ENCODE measurements around the gene SLC34A3.
A peak's percentile ranks its signal among the peaks of the same experiment; 100 is the strongest.

Gene SLC34A3

DNA sequence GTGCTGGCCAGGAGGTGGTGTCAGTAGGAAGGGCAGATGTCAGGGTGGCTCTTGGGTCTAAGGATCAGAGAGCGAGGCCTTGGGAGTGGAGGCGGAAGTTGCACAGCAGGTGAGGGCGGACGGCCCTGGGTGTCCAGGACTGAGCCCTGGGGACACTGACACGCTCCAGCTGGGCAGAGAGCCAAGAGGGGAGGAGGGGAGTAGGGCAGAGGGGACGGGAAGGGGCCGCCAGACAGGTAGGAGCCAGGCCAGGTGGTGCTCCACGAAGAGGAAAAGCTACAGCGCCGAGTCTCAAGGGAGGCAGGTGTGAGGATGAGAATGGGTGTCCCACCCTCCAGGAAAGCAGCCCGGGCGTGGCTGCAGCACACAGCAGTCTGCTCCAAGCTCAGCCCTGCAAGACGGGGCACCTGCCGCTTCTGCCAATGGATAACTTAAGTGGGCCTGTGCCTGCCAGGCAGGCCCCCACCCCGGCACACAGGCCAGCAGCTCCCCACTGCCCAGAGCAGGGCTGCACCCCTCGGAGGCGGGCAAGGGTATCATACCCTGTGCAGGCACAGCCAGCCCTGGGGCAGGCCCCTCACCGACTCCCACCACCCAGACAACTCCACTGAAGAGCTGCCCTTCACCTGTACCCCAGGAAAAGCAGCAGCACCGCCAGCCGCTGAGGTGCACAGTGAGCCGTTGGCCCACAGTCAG lies 35.0 kb upstream of the SLC34A3 start:
- DNase-seq (ENCODE audit: low read depth, low spot score) = no peak

- no peak for DNase-seq (ENCODE audit: low read depth, low spot score)
These were observed 32.4 kb upstream of the SLC34A3 start for GRCh38 chr9:137198051-137198901.

GRCh38 chr9:137198902-137199283 lies 31.8 kb upstream of the SLC34A3 start:
- no peak for DNase-seq (ENCODE audit: low read depth, low spot score)

DNA sequence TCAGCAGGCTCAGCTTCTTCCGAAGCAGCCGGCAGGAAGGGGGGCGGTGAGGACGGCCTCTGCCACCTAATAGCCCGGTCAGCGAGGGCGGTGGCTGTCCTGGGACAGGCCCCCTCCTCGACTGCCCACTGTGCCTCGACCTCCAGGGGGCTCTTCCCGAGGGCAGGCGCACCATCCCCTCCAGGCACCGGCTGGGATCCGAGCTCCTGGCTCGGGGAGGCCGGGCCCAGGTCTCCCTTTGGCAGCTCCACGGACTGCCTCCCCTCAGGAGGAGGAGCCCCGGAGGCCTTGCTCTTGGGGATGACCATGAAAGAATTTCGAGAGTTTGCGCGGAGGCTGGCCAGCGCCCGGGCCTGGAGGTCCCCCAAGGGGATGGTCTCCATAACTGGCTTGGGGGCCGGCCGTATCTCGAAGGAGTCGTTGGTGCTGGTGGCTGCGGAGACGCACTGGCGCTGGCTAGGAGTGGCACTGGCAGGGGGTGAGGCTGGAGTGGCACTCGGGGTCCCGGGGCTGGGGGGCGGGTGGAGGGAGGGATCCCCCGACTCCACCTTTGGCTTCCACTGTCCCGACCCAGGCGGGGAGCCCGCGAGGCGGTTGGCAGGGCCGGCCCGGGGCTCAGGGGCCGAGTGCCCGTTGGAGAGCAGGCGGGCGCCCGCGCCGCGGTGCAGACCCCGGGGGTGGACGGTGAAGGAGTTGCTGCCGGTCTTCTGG lies 31.1 kb upstream of the SLC34A3 start:
- DNase-seq (ENCODE audit: low read depth, low spot score) = no peak

GRCh38 chr9:137200311-137201204 lies 30.1 kb upstream of the SLC34A3 start, which contains the start of gene TPRN:
TPRN (minus strand) TSS chr9:137200741; CDS start chr9:137200711, 30 bp downstream.
- DNase-seq (ENCODE audit: low read depth, low spot score) = peak; percentile 99

DNA sequence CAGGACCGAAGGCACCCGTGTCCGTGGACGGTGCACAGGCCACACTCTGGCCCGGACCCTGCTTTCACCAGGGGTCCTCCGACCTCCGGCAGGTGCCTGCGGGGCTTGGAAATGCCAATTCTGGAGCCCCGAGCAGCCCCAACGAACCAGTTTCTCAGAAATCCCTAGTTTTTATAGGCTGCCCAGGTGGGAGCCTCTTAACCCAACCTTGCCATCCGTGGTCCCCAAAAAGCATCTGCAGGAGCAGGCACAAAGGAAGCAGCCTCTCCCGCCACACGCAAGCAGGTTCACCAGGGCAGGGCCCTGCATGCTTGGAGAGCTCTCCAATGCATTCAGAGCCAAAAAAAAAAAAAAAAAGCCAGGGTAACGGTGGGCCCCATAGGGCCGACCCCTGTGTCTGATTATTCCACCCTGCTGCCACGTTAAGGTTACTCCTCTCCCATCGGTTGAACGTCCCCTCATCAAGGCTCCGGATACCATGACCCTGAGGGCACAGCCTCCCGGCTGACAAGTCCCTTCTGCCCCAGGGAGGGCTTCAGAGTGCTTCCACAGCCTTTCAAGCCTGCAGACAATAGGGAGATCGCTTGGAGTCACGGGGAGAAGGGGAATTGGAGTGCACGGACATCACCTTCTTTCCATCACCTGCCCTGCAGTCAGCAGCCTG lies 29.4 kb upstream of the SLC34A3 start:
- no peak for DNase-seq (ENCODE audit: low read depth, low spot score)

DNA sequence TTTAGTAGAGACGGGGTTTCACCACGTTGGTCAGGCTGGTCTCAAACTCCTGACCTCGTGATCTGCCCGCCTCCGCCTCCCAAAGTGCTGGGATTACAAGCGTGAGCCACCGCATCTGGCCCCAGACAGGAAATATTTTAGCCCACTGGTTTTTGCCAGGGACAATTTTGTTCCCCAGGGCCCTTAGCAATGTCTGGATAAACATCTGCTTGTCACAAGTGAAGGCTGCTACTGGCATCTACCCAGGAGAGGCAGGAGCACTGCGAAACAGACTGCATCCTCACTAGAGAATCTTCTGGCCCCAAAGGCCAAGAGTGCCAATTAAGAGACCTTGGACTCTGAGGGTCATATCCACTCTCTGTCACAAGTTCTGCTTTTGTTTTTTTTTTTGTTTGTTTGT lies 27.7 kb upstream of the SLC34A3 start:
- no peak for DNase-seq (ENCODE audit: low read depth, low spot score)

DNA sequence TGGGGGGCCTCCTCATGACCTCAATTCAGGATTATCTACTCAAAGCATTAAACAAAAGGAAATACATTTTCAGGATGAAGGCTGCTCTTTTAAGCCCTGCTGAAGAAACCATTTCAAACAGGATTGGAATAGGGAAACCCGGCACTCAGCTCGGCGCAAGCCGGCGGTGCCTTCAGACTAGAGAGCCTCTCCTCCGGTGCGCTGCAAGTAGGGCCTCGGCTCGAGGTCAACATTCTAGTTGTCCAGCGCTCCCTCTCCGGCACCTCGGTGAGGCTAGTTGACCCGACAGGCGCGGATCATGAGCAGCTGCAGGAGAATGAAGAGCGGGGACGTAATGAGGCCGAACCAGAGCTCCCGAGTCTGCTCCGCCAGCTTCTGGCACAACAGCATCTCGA lies 26.0 kb upstream of the SLC34A3 start:
- no peak for DNase-seq (ENCODE audit: low read depth, low spot score)

GRCh38 chr9:137205126-137206069 lies 25.3 kb upstream of the SLC34A3 start, which contains the start of the genes NDOR1 and TMEM203:
NDOR1 (plus strand) TSS chr9:137205700; CDS start chr9:137205778, 78 bp downstream.
TMEM203 (minus strand) TSS chr9:137205648; CDS start chr9:137205414, 234 bp downstream.
- peak; percentile 91 for DNase-seq (ENCODE audit: low read depth, low spot score)

DNA sequence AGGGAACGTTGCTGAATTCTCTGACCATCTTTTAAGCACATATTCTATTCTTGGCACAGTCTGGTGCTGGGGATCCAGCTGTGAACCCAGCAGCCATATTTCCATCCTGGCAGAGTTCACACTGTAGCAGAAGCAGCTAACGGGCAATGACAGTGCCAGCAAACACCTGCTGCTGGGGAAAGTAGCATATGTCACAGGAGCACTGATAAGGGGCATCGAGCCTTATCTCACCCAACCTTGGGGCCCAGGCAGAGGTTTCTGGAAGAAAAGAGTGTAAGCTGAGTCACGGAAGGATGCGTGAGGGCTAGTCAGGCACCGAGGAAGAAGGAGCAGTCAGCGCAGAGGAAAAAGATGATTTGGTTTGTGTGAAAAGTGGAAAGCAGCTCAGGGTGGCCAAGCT lies 24.1 kb upstream of the SLC34A3 start:
- DNase-seq (ENCODE audit: low read depth, low spot score) = no peak

DNA sequence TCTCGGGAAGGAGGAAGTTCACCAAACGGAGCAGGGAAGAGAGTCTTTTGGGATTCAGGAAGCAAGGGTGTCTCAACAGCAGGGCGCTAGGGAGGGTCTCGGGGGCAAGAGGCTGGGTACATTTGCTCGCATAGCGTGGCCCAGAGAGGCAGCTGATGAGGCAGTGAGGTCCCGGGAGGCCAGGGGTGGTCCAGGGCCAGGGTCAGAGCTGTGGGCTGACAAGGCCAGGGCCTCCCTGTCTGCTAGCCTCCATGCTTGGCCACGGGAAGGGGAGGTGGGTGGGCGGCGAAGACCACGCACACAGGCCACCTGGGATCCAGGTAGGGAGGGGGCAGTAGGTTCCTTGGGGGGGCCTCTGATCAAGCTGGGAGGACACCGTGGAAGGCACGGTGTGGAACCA lies 19.2 kb upstream of the SLC34A3 start:
- no peak for DNase-seq (ENCODE audit: low read depth, low spot score)

GRCh38 chr9:137212520-137212919 lies 18.2 kb upstream of the SLC34A3 start:
- no peak for DNase-seq (ENCODE audit: low read depth, low spot score)

- no peak for DNase-seq (ENCODE audit: low read depth, low spot score)
These were observed 17.3 kb upstream of the SLC34A3 start for GRCh38 chr9:137213160-137214060.

DNA sequence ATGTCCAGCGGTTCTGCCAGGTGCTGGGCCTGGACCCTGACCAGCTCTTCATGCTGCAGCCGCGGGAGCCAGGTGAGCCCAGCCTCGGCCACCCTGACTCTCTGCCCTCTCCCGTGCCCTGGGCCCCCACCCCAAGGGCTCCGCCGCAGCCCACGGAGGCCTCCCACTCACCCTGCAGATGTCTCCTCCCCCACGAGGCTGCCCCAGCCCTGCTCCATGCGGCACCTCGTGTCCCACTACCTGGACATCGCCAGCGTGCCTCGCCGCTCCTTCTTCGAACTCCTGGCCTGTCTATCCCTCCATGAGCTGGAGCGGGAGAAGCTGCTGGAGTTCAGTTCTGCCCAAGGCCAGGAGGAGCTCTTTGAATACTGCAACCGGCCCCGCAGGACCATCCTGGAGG lies 16.1 kb upstream of the SLC34A3 start:
- DNase-seq (ENCODE audit: low read depth, low spot score) = no peak

- no peak for DNase-seq (ENCODE audit: low read depth, low spot score)
These were observed 15.3 kb upstream of the SLC34A3 start for GRCh38 chr9:137215196-137215986.

- DNase-seq (ENCODE audit: low read depth, low spot score) = no peak
These were observed 14.3 kb upstream of the SLC34A3 start for GRCh38 chr9:137216188-137216965.

Data from activated naive CD8-positive, alpha-beta T cell treated with anti-CD3 and anti-CD28 coated beads, Interleukin-2, amount 50 U/mL, for 16 hours (primary cell).